GM21737 (cell line): ENCODE results near the gene LIN7C.

Experiments used
- ATAC-seq: cut with Tn5 transposase; IDR thresholded peaks from one replicate; pipeline ENCODE4 v1.9.1; 2021; ENCODE audit warnings: mild to moderate bottlenecking, moderate library complexity; ENCODE audit not compliant: unreplicated experiment

LIN7C gene

DNA sequence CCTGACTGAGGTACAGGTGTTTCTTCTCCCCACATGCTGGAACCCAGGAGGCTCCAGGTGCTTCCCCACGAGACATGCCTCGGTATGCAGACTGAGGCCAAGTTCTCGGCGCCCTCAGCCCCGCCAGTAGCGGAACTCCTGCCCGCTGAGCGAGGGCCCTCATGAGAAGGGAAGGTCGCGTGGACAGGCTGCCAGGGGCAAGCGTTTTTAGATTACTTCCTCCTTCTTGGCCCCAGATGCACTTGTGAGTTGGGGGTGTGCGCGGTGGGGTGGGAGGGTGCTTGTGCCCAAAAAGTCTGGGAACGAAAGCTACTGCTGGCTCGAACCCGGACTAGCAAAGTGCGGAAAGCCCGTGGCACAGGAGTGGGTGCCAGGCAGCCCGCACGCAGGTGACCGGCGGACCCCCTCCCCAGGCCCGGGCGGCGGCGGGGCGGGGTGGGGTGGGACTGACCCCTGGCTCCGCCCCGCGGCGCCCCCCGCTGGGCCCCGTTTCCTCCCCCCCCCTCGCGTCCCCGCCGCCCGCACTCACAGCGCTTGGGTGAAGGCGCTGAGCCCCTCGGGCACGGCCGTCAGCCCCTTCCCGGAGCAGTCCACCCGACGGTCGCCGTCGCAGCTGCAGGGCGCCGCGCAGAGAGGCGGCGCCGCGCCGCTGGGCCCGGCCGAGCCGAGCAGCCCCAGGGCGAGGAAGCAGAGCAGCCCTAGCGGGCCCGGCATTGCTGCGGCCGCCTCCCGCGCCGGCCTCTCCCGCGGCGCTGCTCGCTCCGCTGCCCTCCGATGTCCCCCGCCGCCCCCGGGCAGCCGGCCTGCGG is 34.8 kb downstream of the LIN7C start:
- peak; percentile 50 for ATAC-seq

DNA sequence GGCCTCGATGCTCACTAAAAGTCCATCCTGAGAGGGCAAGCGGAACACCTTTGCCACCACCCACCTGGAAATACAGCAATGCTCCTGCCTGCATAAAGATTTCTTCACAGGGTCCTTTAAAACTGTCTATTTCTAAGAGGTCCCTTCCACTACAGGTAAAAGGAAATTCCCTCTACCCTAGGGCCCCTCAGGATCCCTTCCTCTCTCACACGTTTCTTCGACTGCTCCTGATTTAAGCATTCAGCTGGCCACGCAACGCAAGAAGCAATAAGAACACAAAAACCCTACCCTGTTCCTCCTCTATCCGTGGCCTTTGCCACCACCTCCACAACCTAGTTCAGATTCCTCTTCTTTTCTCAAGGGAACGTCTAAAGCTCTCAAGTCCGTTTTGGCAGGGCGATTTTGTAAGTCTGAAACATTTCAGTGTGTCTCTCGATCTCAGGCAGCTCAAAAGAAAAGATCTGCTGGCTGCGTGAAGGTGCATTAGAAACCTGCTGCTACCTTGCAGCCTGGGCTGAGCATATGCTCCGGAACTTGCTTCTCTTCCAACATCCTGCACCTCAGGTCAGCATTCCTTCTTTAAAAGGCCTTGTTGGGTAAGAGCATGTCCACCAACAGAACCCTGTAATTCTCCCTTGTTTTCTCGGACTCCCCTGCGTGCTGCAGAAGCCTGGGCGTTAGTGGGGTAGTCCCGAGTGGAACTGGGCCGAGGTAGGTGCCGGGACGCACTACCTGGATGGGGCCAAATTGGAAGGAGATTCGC is 35.6 kb downstream of the LIN7C start:
- ATAC-seq = no peak

DNA sequence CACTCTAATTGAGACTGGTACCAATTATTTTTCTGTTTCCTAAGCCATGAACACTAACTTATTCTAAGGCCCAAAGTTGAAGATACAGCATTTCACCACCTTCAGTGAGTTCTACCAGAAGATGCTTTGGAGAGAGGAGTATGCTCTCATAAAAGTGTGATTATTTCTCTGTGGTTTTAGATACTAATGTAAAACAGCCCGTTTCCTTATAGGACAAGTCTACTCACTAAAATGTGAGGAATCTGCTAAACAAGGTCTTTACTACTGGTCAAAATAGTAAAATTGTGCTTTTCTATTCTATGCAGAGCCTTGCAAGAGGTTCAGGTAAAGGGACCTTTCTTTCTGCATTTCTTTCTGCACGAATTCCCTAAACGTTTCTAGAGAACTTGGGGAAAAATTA is 36.4 kb downstream of the LIN7C start:
- ATAC-seq = no peak

DNA sequence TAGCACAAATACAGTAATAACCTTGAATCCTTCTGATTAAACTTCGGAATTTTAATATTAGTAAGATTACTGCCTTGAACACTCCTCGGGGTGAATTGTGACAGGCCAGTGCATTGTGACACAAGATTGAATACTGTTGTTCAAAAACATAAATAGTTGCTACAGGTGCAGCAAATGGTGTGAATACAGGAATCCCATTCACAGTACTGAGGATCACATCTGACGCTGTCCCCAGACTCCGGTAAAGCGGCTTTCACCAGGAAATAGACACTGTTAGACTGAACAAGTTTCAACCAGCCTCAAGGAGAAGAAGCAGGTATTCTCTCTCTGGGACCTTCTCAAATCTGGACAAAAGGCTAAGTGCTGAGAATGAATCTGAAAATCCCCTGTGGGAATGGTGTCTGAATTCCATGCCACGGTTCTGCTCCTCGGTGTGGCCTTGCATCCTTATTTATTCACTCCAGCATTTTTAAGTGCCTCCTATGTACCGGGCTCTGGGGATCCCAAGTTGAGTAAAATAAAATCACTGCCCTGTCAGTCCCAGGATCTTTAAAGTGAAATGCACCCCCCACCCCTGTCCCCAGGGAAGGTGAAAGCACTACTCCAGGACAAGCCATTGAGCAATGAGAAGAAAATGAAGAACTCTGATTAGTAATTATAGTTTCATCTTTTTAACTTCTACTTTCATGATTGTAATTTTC is 37.4 kb downstream of the LIN7C start:
- no peak for ATAC-seq

DNA sequence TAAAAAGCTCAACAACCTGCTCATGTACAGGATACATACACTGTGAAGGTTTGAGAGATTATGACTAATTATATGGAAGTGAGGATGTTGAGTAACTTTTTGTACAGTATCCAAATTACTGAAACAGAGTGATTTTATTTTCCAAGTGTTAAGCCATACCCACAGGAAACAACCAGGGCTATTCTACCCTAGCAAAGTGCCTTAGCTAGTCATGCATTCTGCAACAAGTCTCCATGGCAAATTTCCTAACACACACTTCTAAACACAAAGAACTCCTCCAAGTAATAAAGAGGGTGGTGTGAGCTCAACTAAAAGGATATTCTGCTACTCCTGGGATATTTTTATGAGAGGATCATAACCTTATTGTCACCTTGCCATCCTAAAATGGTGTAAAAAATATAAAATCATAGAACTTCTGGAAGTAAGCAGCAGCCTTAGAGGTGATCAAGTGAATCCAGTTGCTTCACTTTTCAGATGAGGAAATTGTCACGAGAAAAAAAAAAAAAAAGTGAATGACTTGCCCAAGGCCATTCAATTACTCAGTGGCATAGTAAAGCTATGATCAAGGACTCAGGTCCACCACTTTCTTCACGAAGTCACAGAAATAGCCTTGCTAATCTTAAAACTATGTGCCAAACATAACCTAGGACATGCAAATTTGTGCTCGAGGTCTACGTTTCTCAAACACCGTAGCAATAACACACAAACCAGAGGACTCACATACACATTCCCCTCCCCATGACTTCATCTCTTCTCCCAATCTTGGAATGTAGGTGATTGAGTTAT is 38.2 kb downstream of the LIN7C start:
- ATAC-seq = no peak

DNA sequence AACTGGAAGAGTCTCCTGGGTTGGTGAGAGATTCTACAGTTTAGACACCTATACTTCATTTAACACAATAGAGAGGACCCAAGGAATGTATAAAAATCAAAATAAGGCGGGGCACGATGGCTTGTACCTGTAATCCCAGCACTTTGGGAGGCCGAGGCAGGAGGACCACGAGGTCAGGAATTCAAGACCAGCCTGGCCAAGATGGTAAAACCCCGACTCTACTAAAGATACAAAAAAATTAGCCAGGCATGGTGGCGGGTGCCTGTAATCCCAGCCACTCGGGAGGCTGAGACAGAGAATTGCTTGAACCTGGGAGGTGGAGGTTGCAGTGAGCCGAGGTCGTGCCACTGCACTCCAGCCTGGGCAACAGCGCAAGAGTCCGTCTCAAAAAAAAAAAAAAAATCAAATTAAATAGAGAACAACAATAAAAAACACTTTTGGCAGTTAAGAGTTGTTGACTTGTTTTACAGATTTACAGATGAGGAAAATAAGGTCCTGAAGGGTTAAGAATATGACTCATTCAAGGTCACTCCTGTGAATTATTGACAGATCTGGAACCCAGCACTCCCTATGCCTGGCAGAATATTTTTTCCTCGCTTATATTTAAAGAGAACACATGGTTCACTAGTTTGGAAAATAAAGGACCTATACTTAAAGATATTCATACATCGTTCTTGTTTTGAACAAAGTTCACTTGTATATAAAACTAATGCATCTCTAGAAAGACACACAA is 39.2 kb downstream of the LIN7C start:
- no peak for ATAC-seq

DNA sequence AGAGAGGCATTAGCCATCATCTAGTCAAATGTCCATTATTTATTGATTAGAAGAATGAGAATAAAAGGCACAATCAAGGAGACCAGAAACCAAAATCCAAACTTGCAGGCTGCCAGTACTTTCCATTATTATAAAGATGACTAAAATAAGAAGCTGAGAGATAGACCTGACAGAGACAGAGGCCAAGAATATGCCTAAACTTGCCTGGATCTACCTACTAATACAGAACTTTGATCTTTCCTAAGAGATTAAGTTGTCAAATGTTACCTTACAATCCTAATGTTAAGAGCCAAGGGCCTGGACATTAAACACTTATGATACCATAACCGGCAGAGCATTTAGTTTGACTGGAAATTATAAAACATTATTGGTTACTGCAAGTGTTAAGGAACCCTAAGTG is 40.2 kb downstream of the LIN7C start:
- no peak for ATAC-seq

DNA sequence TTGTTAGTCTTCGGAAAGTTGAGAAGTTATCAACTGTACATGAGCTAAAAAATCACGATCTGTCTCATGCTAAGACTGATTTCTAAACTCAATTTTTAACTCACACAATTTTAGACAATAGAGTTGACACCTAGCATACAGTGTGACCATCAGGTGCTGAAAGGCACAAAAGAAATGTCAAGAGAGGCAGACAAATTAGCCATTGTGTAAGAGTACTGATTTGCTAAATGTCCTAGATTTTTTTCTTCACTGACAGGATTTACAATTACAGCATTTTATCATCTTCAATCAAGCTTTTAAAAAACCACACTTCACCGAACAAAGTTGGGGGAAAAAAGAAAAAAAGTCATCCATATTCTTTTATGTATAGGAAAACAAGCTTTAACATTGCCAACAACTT is 40.9 kb downstream of the LIN7C start:
- no peak for ATAC-seq

DNA sequence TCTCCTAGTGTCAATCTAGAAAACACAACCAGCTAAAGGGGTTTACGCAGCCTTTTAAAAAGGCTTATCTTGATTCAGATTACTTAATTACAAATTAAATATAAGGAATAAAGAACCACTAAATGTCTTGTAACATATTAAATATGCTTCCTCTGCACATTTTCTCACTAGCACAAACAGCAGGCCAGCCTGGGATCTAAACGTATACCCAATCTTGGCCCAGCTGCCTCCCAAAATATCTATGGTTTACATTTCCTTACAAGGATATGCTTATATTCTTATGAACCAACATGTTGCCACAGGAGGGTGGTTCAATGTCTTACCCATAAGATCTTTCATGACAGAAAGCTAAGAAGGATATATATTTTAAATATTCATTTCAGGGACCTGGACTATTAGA is 41.7 kb downstream of the LIN7C start:
- no peak for ATAC-seq

DNA sequence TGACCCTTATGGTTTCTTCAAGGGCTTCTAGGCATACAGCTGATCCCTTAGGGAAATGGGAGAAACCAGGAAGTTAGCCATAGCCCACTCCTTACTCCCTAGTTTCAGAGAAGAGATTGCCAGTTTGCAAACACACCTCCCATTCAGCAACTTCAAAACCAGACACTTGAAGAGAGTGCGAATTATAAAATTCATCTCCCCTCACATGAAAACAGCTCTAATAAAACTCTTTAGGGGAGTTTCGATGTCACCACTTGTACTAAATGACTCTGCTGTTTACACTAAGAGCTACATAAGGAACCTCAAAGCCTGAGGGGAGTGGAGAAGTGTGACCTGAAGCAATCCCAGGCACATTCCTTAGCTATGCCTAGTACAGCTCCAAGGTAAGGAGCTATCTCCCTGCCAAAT is 42.3 kb downstream of the LIN7C start:
- no peak for ATAC-seq

DNA sequence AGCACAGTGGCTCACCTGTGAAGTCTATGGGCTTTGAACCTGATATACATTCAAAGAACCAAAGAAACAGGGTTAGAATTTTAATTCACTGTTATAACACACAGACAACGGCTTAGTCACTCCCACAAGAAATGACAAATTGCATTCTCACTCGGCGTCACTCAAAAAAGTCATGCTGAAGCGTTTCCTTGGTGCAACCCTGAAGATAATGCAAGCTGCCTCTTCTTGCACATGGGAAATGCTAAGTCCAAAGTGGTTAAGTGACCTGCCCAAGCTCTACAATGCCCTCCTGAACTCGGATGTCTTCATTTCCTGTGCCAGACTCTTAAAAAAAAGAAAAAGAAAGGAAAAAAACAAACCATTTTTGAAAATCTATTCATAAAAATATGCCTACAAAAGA is 44.0 kb downstream of the LIN7C start:
- ATAC-seq = no peak

DNA sequence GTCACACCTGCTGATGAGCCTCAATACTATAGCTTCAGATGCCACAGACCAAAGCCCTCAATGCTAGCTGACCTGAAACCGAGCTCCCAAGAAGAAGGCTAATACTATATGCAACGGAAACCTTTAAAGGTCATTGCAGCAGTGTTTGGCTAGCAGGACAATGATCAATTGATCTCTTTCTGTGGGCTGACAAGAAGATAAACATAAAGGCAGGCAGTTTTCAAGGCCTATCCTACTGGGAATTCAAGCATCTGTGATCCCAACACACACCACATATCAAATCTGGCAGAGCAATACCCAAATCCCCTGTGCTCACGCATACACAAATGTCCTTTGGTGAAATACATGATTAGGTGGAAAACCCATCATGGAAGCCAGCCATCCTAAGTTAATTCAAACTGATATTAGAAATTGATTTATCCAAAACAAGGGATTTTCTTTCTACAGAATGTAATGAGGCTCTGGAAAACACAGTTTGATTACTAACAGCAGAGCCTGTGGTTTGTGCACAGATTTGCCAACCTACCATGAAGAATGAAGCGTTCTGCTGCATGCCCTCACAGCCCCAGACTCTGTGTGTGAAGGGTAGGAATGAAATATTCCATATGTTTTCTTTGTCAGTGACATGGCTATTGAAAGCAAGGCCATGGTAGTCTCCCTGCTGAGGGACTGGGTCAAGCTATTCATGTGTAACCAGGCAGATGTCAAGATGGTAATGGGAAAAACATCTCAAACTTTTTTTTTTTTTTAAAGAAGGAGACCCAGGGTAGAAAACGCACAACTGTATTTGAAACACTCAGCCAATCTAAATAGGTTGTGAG is 46.2 kb downstream of the LIN7C start:
- ATAC-seq = no peak

DNA sequence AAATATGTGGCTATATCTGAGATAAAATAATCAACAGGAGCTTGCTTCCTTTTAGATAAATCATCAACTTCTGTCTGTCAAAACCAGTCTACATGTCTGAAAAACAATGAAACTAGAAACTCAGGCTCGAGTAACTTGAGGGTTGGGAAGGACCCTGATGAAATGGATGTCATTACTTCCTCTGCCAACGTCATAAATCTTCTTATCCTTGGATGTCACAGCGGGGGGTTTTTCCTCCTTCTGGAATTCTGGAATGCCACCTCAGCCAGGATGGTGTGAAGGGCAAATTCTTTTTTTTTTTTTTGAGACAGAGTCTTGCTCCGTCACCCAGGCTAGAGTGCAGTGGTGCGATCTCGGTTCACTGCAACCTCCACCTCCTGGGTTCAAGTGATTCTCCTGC is 47.4 kb downstream of the LIN7C start:
- no peak for ATAC-seq

DNA sequence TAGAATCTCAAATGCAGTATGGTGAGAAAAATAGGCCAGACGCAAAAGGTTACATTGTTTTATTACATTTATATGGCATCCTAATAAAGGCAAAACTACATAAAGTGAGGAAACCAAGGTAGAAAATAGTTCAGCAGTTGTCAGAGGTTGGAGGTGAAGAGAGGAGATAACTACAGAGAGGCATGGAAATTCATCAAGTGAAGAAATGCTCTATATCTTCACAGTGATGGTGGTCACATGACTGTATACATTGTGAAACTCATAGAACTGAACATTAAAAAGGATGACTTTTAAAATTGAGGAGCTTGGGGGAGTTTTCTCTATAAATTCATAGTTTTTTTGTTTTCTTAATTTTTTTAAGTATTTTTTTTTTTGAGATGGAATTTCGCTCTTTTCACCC is 48.4 kb downstream of the LIN7C start:
- no peak for ATAC-seq

DNA sequence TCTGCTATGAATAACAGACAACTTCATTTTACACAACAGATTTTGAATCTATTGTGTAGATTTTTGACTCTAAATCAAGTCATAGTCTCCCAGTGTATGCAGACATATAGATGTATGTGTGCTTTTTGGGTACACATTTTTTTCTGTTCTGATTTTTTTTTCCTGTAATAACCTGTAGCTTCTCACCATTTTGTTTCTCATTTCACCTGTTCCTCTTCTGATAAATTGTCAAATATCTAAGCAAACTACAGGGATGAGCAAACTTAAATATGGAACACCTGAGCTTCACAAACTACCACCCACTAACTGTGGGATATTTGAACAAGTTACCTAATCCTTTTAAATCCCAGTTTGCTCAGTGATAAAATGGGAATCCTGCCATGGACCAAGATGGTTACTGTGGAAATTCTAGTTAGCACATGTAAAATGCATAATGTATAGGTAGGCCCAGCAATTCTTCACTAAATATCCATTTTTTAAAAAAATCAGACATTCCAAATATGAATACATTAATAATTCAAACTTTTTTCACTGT is 49.7 kb downstream of the LIN7C start:
- ATAC-seq = no peak

DNA sequence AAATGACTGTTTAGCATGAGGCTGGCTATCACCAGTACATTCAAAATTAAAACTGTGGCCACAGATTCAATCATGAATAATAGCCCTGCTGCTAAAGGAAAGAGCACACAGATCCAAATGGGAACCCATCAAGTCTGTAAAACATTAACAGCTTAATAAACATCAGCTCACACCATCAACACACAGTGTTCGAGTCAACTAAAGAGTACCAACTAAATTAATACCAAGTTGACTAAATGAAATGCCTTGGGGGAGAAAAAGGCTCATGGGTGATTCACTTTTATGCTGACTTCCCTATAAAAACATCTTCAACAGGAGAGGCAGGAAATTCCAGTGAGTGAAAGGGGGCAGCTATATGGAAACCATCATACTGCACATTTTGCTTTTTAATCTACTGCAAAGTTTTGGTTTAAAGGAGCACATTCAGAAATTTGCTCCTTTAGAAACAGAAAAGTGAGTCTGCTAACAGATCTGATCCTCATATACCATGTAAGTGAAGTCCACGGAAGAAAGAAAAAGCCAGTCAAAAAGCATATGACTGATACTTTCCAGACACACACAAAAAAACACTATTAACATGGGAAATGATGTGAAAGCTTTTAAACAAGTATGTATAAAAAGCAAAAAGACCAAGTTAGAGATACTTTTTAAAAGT is 50.3 kb downstream of the LIN7C start:
- no peak for ATAC-seq

DNA sequence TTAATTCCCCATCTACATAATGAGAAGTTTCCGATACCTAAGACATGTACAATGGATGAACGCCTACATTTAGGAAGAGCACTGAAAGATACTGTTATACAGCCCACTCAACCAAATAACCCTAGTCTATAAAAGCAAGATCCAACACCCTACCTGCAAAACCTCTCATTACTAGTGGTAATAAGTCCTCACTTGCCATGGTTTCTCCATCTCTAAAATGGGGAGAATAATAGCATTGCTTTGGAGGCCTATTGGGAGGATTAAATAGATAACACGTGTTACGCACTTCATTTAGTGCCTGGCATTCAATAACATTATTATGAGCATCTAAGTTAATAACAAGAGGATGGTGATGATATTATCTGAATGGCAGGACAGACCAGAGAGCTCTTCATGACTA is 50.9 kb downstream of the LIN7C start:
- ATAC-seq = no peak

DNA sequence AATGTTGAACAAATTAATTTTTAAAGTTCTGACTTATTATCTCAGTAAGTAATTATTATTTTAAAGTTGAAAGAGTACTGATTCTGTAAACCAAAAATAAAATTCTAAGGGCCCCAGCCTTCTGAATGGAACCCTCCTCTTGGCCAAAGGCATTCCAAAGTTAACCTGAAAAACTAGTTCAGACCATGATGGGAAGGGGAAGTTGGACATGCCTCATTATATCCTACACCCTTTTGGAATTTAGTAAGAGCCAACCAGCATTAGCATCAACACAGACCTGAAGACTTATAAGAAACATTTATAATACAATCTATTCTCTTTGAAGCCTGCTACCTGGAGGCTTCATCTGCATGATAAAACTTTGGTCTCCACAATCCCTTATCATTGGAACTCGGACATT is 52.9 kb downstream of the LIN7C start:
- ATAC-seq = no peak

DNA sequence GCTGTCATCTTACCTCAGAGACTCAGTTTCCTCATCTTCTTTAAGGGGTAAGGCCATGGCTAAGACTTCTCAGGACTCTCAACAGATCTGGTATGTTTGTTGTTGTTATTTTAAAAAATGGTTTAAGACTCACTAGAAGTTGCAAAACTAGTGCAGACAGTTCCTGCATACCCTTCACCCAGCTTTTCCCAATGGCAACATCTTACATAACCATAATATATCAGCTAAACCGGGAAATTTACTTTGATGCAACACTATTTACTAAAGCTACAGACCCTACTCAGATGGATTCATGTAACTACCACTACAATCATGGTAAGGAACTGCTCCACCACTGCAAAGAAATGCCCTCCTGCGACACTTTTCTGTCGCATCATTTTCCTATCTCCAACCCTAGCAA is 54.4 kb downstream of the LIN7C start:
- ATAC-seq = no peak
